Parathyroid adenoma (tissue), 2 donors: Measurements from ENCODE around the gene RAB39A.

Source experiments
- H2AFZ ChIP-seq: fragments of 300-600 bp; sonication (generic); one replicate; pipeline ENCODE4 v1.7.0; 2017; ENCODE audit warnings: antibody characterized with exemption, mild to moderate bottlenecking
- H3K27ac ChIP-seq: fragments of 300-600 bp; sonication (generic); one replicate; pipeline ENCODE4 v1.7.0; 2017
- H3K27me3 ChIP-seq: fragments of 300-600 bp; sonication (generic); one replicate; pipeline ENCODE4 v1.7.0; 2017; ENCODE audit warnings: low read length; ENCODE audit not compliant: control insufficient read depth, insufficient read depth
- H3K36me3 ChIP-seq: fragments of 300-600 bp; sonication (generic); one replicate; pipeline ENCODE4 v1.7.0; 2017; ENCODE audit warnings: low read length; ENCODE audit not compliant: control insufficient read depth, insufficient read depth
- H3K4me1 ChIP-seq: fragments of 300-600 bp; sonication (generic); one replicate; pipeline ENCODE4 v1.7.0; 2017; ENCODE audit warnings: control low read depth
- H3K4me2 ChIP-seq: fragments of 300-600 bp; sonication (generic); one replicate; pipeline ENCODE4 v1.7.0; 2017; ENCODE audit warnings: low read length
- H3K4me3 ChIP-seq: fragments of 300-600 bp; sonication (generic); one replicate; pipeline ENCODE4 v1.7.0; 2017; ENCODE audit warnings: low read depth, low read length
- H3K79me2 ChIP-seq: fragments of 300-600 bp; sonication (generic); one replicate; pipeline ENCODE4 v1.7.0; 2017; ENCODE audit warnings: control low read depth
- H3K9ac ChIP-seq: fragments of 300-600 bp; sonication (generic); one replicate; pipeline ENCODE4 v1.7.0; 2017; ENCODE audit warnings: mild to moderate bottlenecking
- H3K9me3 ChIP-seq: fragments of 300-600 bp; sonication (generic); one replicate; pipeline ENCODE4 v1.7.0; 2017; ENCODE audit warnings: low read length; ENCODE audit not compliant: control insufficient read depth
- TF ChIP-seq, protein P1 (sequence below): fragments of 300-600 bp; sonication (generic); IDR thresholded peaks from one replicate; pipeline ENCODE4 v1.7.0; 2017; ENCODE audit warnings: antibody characterized with exemption, mild to moderate bottlenecking
- donor health status: primary hyperparathyroidism.

RAB39A gene

DNA sequence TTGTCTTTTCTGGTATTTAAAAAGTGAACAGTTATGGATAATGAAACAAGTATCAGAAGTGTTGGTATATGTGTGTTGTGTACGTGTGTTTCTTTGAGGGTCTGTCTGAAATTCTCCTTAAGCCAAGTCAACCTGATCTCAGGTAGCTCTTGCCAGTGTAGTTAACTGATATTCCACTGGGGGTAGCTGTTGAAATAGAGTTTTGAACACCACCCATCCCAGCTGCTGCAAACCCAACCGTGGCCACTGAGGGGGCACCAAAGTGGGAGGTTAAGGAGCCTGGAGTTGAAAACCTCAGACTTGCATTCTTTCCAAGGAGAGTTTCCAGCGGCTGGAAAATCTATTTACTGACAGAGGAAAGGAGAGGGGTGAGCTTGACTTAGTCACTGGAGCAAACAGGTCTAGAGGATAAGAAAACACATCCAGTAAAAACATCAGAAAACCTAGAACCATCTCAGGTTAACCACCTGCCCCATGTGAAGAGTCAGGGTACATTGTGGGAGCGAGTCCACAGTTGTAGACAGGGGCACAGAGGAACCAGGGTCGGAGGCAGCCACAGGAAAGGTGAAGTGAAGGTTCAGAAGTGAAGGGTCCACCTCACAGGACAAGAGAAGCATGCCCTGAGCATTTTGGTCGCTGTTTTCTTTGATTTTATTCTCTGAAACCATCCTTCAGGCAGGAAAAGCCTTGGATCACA, 71.7 kb downstream of the RAB39A start:
- Histone ChIP-seq H3K27ac (no peak overlapping the region), H2AFZ (no peak overlapping the region), H3K4me3 (no peak overlapping the region), H3K4me1 (no peaks in the 10 kb centered on the region), H3K27me3 (no peaks in the 10 kb centered on the region), H3K9me3 (no peaks in the 10 kb centered on the region), H3K36me3 (no peaks in the 10 kb centered on the region), H3K4me2 (no peak overlapping the region), H3K9ac (no peak overlapping the region), H3K79me2 (no peaks in the 10 kb centered on the region)
- TF ChIP-seq, protein P1, sequence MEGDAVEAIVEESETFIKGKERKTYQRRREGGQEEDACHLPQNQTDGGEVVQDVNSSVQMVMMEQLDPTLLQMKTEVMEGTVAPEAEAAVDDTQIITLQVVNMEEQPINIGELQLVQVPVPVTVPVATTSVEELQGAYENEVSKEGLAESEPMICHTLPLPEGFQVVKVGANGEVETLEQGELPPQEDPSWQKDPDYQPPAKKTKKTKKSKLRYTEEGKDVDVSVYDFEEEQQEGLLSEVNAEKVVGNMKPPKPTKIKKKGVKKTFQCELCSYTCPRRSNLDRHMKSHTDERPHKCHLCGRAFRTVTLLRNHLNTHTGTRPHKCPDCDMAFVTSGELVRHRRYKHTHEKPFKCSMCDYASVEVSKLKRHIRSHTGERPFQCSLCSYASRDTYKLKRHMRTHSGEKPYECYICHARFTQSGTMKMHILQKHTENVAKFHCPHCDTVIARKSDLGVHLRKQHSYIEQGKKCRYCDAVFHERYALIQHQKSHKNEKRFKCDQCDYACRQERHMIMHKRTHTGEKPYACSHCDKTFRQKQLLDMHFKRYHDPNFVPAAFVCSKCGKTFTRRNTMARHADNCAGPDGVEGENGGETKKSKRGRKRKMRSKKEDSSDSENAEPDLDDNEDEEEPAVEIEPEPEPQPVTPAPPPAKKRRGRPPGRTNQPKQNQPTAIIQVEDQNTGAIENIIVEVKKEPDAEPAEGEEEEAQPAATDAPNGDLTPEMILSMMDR = peak; percentile 32

DNA sequence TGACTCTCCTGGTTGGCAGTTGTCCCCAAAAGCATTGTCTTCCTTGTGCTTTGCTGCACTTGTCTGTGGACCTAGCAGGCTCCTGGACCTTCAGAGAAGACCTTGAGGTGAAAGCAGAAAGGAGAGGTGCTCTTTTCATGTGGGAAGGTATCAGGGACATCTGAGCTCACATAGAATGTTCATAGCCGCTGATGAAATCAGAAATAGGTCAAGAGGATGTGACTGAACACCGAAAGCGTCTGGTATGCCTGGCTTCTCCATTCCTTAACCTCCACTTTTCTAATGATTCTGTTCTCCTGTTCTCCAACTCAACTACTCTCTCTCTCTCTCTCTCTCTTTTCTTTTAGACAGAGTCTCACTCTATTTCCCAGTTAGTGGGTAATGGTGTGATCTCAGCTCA, 74.2 kb downstream of the RAB39A start:
- TF ChIP-seq, protein P1 = no peak
- no peaks in the 10 kb centered on the region for H3K4me1 ChIP-seq
- no peak overlapping the region for H3K9ac ChIP-seq

DNA sequence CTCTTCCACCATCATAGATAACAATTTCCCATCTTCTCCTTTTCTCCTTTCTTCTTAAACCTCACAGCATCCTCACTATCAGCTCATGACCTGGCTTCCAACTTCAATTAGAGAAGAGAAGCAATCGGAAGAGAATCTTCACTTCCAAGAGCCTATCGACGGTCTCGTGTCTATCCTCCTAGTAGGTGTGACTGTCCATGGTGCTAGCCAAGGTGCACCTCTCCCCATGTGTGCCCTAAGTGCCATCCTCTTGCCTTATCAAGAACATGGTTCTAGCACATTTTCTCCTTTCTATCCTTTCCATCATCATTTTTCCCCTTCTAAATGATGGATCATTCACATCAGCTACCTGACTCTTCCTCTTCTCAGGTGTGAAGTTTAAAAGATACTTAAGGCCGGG, 75.4 kb downstream of the RAB39A start:
- Histone ChIP-seq H3K27ac (no peak overlapping the region), H3K27me3 (no peaks in the 10 kb centered on the region), H3K4me1 (no peaks in the 10 kb centered on the region), H3K4me3 (no peak overlapping the region), H3K4me2 (no peak overlapping the region), H3K9ac (no peak overlapping the region), H3K9me3 (no peaks in the 10 kb centered on the region), H2AFZ (no peak overlapping the region), H3K36me3 (no peaks in the 10 kb centered on the region), H3K79me2 (no peaks in the 10 kb centered on the region)
- TF ChIP-seq, protein P1 = no peak

More for the DNA sequence above, 74.2 kb downstream of the RAB39A start:
- no peak overlapping the region for H3K4me2 ChIP-seq
- no peaks in the 10 kb centered on the region for H3K36me3 ChIP-seq
- H2AFZ ChIP-seq = no peak overlapping the region
- H3K27me3 ChIP-seq = no peaks in the 10 kb centered on the region
- H3K27ac ChIP-seq = no peak overlapping the region
- no peaks in the 10 kb centered on the region for H3K9me3 ChIP-seq
- no peaks in the 10 kb centered on the region for H3K79me2 ChIP-seq
- H3K4me3 ChIP-seq = no peak overlapping the region

DNA sequence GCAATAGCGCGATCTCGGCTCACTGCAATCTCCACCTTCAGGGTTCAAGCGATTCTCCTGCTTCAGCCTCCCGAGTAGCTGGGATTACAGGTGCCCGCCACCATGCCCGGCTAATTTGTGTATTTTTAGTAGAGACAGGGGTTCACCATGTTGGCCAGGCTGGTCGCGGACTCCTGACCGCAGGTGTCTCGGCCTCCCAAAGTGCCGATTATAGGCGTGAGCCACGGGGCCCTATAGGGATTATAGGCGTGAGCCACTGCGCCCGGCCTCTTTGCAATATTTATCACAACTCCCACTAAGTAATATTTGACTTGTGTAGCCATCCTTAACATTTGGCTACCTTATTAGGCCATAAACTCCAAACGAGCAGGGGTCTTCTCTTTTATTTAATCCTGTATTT, 79.6 kb downstream of the RAB39A start:
- Histone ChIP-seq H3K4me3 (no peak overlapping the region), H3K4me2 (no peak overlapping the region), H3K4me1 (no peaks in the 10 kb centered on the region), H3K9ac (no peak overlapping the region), H3K9me3 (no peaks in the 10 kb centered on the region), H3K79me2 (peaks cover 11% of the 10 kb centered on the region), H3K36me3 (no peaks in the 10 kb centered on the region), H3K27me3 (no peaks in the 10 kb centered on the region), H3K27ac (no peak overlapping the region), H2AFZ (no peak overlapping the region)
- TF ChIP-seq, protein P1 = no peak
